ENCODE data around the gene DMAC2L.
"Not testable (repeated sequence)": the region's sequence is repeated elsewhere in the genome, so short reads cannot be mapped to it uniquely, and the experiment has no call there.

- TF ChIP-seq, protein P1, sequence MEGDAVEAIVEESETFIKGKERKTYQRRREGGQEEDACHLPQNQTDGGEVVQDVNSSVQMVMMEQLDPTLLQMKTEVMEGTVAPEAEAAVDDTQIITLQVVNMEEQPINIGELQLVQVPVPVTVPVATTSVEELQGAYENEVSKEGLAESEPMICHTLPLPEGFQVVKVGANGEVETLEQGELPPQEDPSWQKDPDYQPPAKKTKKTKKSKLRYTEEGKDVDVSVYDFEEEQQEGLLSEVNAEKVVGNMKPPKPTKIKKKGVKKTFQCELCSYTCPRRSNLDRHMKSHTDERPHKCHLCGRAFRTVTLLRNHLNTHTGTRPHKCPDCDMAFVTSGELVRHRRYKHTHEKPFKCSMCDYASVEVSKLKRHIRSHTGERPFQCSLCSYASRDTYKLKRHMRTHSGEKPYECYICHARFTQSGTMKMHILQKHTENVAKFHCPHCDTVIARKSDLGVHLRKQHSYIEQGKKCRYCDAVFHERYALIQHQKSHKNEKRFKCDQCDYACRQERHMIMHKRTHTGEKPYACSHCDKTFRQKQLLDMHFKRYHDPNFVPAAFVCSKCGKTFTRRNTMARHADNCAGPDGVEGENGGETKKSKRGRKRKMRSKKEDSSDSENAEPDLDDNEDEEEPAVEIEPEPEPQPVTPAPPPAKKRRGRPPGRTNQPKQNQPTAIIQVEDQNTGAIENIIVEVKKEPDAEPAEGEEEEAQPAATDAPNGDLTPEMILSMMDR (IDR thresholded peaks at IDR 0.05) = not testable (repeated sequence)
- TF ChIP-seq EZH2 (IDR thresholded peaks at IDR 0.05; ENCODE audit: borderline replicate concordance, insufficient read depth, low read depth, low read length, poor library complexity, severe bottlenecking) = not testable (repeated sequence)
These were observed 49.6 kb downstream of the DMAC2L start for GRCh38 chr14:50361473-50362403.
